HG03039 (cell line): ENCODE measurements around the gene GPR152.

Experiments used
- ATAC-seq: cut with Tn5 transposase; IDR thresholded peaks from one replicate; pipeline ENCODE4 v1.9.1; 2021; ENCODE audit warnings: mild to moderate bottlenecking, moderate library complexity; ENCODE audit not compliant: unreplicated experiment

Gene GPR152

GRCh38 chr11:67452141-67452952 lies at the start of gene GPR152:
GPR152 (minus strand) TSS chr11:67452729; CDS start chr11:67452724, 5 bp downstream.
- no peak for ATAC-seq

- no peak for ATAC-seq
Observed at GRCh38 chr11:67501854-67502253, 49.3 kb upstream of the GPR152 start.

GRCh38 chr11:67500831-67501715 lies 48.5 kb upstream of the GPR152 start:
- ATAC-seq = no peak

GRCh38 chr11:67500484-67500821 lies 47.9 kb upstream of the GPR152 start:
- no peak for ATAC-seq

GRCh38 chr11:67499808-67500483 lies 47.4 kb upstream of the GPR152 start:
- no peak for ATAC-seq

GRCh38 chr11:67498544-67498972 lies 46.0 kb upstream of the GPR152 start:
- no peak for ATAC-seq

GRCh38 chr11:67497656-67498291 lies 45.2 kb upstream of the GPR152 start:
- no peak for ATAC-seq

GRCh38 chr11:67496113-67496512 lies 43.6 kb upstream of the GPR152 start:
- ATAC-seq = no peak

GRCh38 chr11:67495234-67496005 lies 42.9 kb upstream of the GPR152 start:
- ATAC-seq = no peak

- no peak for ATAC-seq
Observed at GRCh38 chr11:67494371-67495233, 42.1 kb upstream of the GPR152 start.

GRCh38 chr11:67493548-67494370 lies 41.2 kb upstream of the GPR152 start:
- no peak for ATAC-seq

- no peak for ATAC-seq
Observed at GRCh38 chr11:67492801-67493547, 40.4 kb upstream of the GPR152 start.

- ATAC-seq = no peak
Observed at GRCh38 chr11:67492069-67492727, 39.7 kb upstream of the GPR152 start.

- no peak for ATAC-seq
Observed at GRCh38 chr11:67491276-67492068, 38.9 kb upstream of the GPR152 start.

- no peak for ATAC-seq
Observed at GRCh38 chr11:67490727-67491065, 38.2 kb upstream of the GPR152 start.
